WTC11 (cell line): Measurements from ENCODE around the gene KLHL18. TPM values are rescaled to one million over a fixed set of nuclear protein-coding genes. Genes with fewer than 3 reads are reported as not detected.
"Not testable (repeated sequence)": the region's sequence is repeated elsewhere in the genome, so short reads cannot be mapped to it uniquely, and the experiment has no call there.

Experiments
- ATAC-seq: fragments of 200-7000 bp; cut with Tn5 transposase; 2 replicates; pipeline ENCODE4 v1.10.0; 2021; ENCODE audit warnings: mild to moderate bottlenecking, moderate library complexity
- CTCF ChIA-PET: fragments of 300-600 bp; sonication (Branson Sonifier 250); formaldehyde crosslinking; loops from one replicate; lab custom pipeline; 2021; ENCODE audit warnings: antibody characterized with exemption; lab: Charles Lee
- POLR2A ChIA-PET: fragments of 350-600 bp; sonication (Branson Sonifier 250); formaldehyde crosslinking; loops from one replicate; lab custom pipeline; 2021; ENCODE audit warnings: antibody characterized with exemption; lab: Charles Lee
- DNase-seq: peaks from one replicate; pipeline ENCODE4 v3.0.0; 2021; ENCODE audit warnings: low spot score
- H3K27ac Mint-ChIP-seq: 2 replicates; pipeline ENCODE4 v1.8.0; 2021; ENCODE audit warnings: mixed read lengths
- H3K27me3 Mint-ChIP-seq: 2 replicates; pipeline ENCODE4 v1.8.0; 2021; ENCODE audit warnings: low read depth, mild to moderate bottlenecking, moderate library complexity, mixed read lengths
- H3K36me3 Mint-ChIP-seq: 2 replicates; pipeline ENCODE4 v1.8.0; 2021; ENCODE audit warnings: mixed read lengths
- H3K4me1 Mint-ChIP-seq: 2 replicates; pipeline ENCODE4 v1.8.0; 2022; ENCODE audit warnings: mixed read lengths
- H3K4me3 Mint-ChIP-seq: 2 replicates; pipeline ENCODE4 v1.8.0; 2021; ENCODE audit warnings: mild to moderate bottlenecking, moderate library complexity, mixed read lengths
- H3K9me3 Mint-ChIP-seq: 2 replicates; pipeline ENCODE4 v1.8.0; 2021; ENCODE audit warnings: mixed read lengths
- CDX4 ChIP-seq: fragments of 250-450 bp; sonication (Bioruptor Pico); IDR thresholded peaks from 2 replicates; pipeline ENCODE4 v1.9.0; 2021; ENCODE audit warnings: moderate library complexity, mild to moderate bottlenecking, inconsistent platforms, borderline replicate concordance
- CREB1 ChIP-seq: sonication (generic); formaldehyde crosslinking; IDR thresholded peaks from 2 replicates; pipeline ENCODE4 v1.8.0; 2023; ENCODE audit warnings: mild to moderate bottlenecking, missing genetic modification reagents
- IRF1 ChIP-seq: sonication (generic); formaldehyde crosslinking; IDR thresholded peaks from 2 replicates; pipeline ENCODE4 v1.8.0; 2023; ENCODE audit warnings: missing genetic modification reagents
- JAZF1 ChIP-seq: fragments of 250-450 bp; sonication (Bioruptor Pico); IDR thresholded peaks from 2 replicates; pipeline ENCODE4 v1.9.0; 2021; ENCODE audit warnings: moderate library complexity, mild to moderate bottlenecking, inconsistent platforms
- JUN ChIP-seq: sonication (generic); formaldehyde crosslinking; IDR thresholded peaks from 2 replicates; pipeline ENCODE4 v1.8.0; 2023; ENCODE audit warnings: mild to moderate bottlenecking, missing genetic modification reagents
- MXD4 ChIP-seq: fragments of 250-450 bp; sonication (Bioruptor Pico); IDR thresholded peaks from 2 replicates; pipeline ENCODE4 v1.8.0; 2021; ENCODE audit warnings: mild to moderate bottlenecking, moderate library complexity, borderline replicate concordance
- NFE2L1 ChIP-seq: sonication (generic); formaldehyde crosslinking; IDR thresholded peaks from 2 replicates; pipeline ENCODE4 v1.8.1; 2023; ENCODE audit warnings: missing genetic modification reagents
- OVOL2 ChIP-seq: fragments of 250-450 bp; sonication (Bioruptor Pico); IDR thresholded peaks from 2 replicates; pipeline ENCODE4 v1.9.0; 2021; ENCODE audit warnings: mild to moderate bottlenecking, borderline replicate concordance
- SMAD4 ChIP-seq: sonication (generic); formaldehyde crosslinking; IDR thresholded peaks from 2 replicates; pipeline ENCODE4 v1.8.0; 2022; ENCODE audit warnings: mild to moderate bottlenecking, missing genetic modification reagents
- SOX15 ChIP-seq: fragments of 250-450 bp; sonication (Bioruptor Pico); IDR thresholded peaks from 2 replicates; pipeline ENCODE4 v1.9.0; 2021; ENCODE audit warnings: mild to moderate bottlenecking
- total RNA-seq: library from RNA; stranded (reverse); gene quantifications from 3 replicates; pipeline ENCODE4 v1.2.3, GENCODE V29; 2021
- TF ChIP-seq, protein P1 (sequence below): sonication (generic); formaldehyde crosslinking; IDR thresholded peaks from 2 replicates; pipeline ENCODE4 v1.8.1; 2023; ENCODE audit warnings: mild to moderate bottlenecking, missing genetic modification reagents
- TF ChIP-seq, protein P2 (sequence below): sonication (generic); formaldehyde crosslinking; IDR thresholded peaks from 2 replicates; pipeline ENCODE4 v1.8.0; 2022; ENCODE audit warnings: mild to moderate bottlenecking, missing genetic modification reagents
- TF ChIP-seq, protein P3 (sequence below): fragments of 250-450 bp; sonication (Bioruptor Pico); IDR thresholded peaks from 2 replicates; pipeline ENCODE4 v1.9.0; 2021; ENCODE audit warnings: mild to moderate bottlenecking
- TF ChIP-seq, protein P4 (sequence below): sonication (generic); formaldehyde crosslinking; IDR thresholded peaks from 2 replicates; pipeline ENCODE4 v1.8.1; 2023; ENCODE audit warnings: mild to moderate bottlenecking, missing genetic modification reagents, moderate library complexity
- TF ChIP-seq, protein P5 (sequence below): sonication (generic); formaldehyde crosslinking; conservative IDR thresholded peaks from 2 replicates; pipeline ENCODE4 v1.8.1; 2022; ENCODE audit warnings: mild to moderate bottlenecking, missing genetic modification reagents
- TF ChIP-seq, protein P6 (sequence below): sonication (generic); formaldehyde crosslinking; IDR thresholded peaks from 2 replicates; pipeline ENCODE4 v1.8.1; 2022; ENCODE audit warnings: low read depth, mild to moderate bottlenecking, moderate library complexity, missing genetic modification reagents, borderline replicate concordance

KLHL18 gene
- total RNA-seq, 1 experiment from 2014 or later: 28.4 TPM

GRCh38 chr3:47247131-47248064 lies 35.3 kb upstream of the KLHL18 start (continued):
- TF ChIP-seq, protein P1, sequence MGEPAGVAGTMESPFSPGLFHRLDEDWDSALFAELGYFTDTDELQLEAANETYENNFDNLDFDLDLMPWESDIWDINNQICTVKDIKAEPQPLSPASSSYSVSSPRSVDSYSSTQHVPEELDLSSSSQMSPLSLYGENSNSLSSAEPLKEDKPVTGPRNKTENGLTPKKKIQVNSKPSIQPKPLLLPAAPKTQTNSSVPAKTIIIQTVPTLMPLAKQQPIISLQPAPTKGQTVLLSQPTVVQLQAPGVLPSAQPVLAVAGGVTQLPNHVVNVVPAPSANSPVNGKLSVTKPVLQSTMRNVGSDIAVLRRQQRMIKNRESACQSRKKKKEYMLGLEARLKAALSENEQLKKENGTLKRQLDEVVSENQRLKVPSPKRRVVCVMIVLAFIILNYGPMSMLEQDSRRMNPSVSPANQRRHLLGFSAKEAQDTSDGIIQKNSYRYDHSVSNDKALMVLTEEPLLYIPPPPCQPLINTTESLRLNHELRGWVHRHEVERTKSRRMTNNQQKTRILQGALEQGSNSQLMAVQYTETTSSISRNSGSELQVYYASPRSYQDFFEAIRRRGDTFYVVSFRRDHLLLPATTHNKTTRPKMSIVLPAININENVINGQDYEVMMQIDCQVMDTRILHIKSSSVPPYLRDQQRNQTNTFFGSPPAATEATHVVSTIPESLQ (CRISPR knock-in tag): no peak
- TF ChIP-seq JUN (CRISPR knock-in tag) (no peak), SMAD4 (no peak), CDX4 (no peak)
- TF ChIP-seq, protein P2, sequence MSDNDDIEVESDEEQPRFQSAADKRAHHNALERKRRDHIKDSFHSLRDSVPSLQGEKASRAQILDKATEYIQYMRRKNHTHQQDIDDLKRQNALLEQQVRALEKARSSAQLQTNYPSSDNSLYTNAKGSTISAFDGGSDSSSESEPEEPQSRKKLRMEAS: no peak

- no peaks in the 10 kb centered on the region for H3K36me3 Mint-ChIP-seq
- H3K4me3 Mint-ChIP-seq: no peak overlapping the region
- H3K9me3 Mint-ChIP-seq: no peaks in the 10 kb centered on the region
- H3K4me1 Mint-ChIP-seq: peaks cover 4% of the 10 kb centered on the region
- ChIA-PET CTCF (interaction anchor here (0.6 to 2.0 kb wide), 15 partner anchors 9 to 171 kb away, joined by 3 to 11 read pairs (median 3); no protein-coding TSS in a partner anchor), POLR2A (no interaction called here)
- ATAC-seq (peak; percentile 78), DNase-seq (peak; percentile 44)
- no peaks in the 10 kb centered on the region for H3K27me3 Mint-ChIP-seq
- TF ChIP-seq NFE2L1 (CRISPR knock-in tag): no peak
- TF ChIP-seq, protein P3, sequence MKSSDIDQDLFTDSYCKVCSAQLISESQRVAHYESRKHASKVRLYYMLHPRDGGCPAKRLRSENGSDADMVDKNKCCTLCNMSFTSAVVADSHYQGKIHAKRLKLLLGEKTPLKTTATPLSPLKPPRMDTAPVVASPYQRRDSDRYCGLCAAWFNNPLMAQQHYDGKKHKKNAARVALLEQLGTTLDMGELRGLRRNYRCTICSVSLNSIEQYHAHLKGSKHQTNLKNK: no peak
- TF ChIP-seq JAZF1 (CRISPR knock-in tag): no peak
- TF ChIP-seq, protein P4, sequence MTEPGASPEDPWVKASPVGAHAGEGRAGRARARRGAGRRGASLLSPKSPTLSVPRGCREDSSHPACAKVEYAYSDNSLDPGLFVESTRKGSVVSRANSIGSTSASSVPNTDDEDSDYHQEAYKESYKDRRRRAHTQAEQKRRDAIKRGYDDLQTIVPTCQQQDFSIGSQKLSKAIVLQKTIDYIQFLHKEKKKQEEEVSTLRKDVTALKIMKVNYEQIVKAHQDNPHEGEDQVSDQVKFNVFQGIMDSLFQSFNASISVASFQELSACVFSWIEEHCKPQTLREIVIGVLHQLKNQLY (CRISPR knock-in tag): no peak
- TF ChIP-seq, protein P5, sequence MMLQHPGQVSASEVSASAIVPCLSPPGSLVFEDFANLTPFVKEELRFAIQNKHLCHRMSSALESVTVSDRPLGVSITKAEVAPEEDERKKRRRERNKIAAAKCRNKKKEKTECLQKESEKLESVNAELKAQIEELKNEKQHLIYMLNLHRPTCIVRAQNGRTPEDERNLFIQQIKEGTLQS: no peak
- no peak for TF ChIP-seq SOX15
- no peak overlapping the region for H3K27ac Mint-ChIP-seq
Observed at GRCh38 chr3:47250309-47251060, 32.3 kb upstream of the KLHL18 start.

GRCh38 chr3:47251085-47251484 lies 31.7 kb upstream of the KLHL18 start:
- POLR2A ChIA-PET, ATAC-seq, H3K4me3 Mint-ChIP-seq, H3K9me3 Mint-ChIP-seq, H3K36me3 Mint-ChIP-seq, H3K4me1 Mint-ChIP-seq, H3K27ac Mint-ChIP-seq, H3K27me3 Mint-ChIP-seq, DNase-seq: not testable (repeated sequence)
- CTCF ChIA-PET: interaction anchor here (0.9 to 2.0 kb wide), 12 partner anchors 10 to 170 kb away, joined by 3 to 11 read pairs (median 3); no protein-coding TSS in a partner anchor

- Mint-ChIP-seq H3K4me3 (no peak overlapping the region), H3K9me3 (no peaks in the 10 kb centered on the region), H3K27me3 (no peaks in the 10 kb centered on the region)
- CTCF ChIA-PET: interaction anchor here (0.9 to 2.0 kb wide), 3 partner anchors 73 to 120 kb away, joined by 3 to 11 read pairs (median 5); no protein-coding TSS in a partner anchor
- no peak for TF ChIP-seq MXD4 (CRISPR knock-in tag)
- TF ChIP-seq CREB1 (CRISPR knock-in tag): no peak
- TF ChIP-seq OVOL2: no peak
- no peak for TF ChIP-seq IRF1 (CRISPR knock-in tag)
- TF ChIP-seq, protein P6, sequence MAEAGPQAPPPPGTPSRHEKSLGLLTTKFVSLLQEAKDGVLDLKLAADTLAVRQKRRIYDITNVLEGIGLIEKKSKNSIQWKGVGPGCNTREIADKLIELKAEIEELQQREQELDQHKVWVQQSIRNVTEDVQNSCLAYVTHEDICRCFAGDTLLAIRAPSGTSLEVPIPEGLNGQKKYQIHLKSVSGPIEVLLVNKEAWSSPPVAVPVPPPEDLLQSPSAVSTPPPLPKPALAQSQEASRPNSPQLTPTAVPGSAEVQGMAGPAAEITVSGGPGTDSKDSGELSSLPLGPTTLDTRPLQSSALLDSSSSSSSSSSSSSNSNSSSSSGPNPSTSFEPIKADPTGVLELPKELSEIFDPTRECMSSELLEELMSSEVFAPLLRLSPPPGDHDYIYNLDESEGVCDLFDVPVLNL (CRISPR knock-in tag): no peak
- TF ChIP-seq, all 79 proteins: peak for 0
- ATAC-seq (no peak), DNase-seq (no peak)
- Mint-ChIP-seq H3K36me3 (no peaks in the 10 kb centered on the region), H3K4me1 (peaks cover 4% of the 10 kb centered on the region), H3K27ac (no peak overlapping the region)
- POLR2A ChIA-PET: no interaction called here
Observed at GRCh38 chr3:47251689-47252088, 31.1 kb upstream of the KLHL18 start.

DNA sequence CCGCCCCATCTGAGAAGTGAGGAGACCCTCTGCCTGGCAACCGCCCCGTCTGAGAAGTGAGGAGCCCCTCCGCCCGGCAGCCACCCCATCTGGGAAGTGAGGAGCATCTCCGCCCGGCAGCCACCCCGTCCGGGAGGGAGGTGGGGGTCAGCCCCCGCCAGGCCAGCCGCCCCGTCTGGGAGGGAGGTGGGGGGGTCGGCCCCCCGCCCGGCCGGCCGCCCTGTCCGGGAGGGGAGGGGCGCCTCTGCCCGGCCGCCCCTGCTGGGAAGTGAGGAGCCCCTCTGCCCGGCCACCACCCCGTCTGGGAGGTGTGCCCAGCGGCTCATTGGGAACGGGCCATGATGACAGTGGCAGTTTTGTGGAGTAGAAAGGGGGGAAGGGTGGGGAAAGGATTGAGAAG lies 26.4 kb upstream of the KLHL18 start:
- POLR2A ChIA-PET, H3K27ac Mint-ChIP-seq, H3K27me3 Mint-ChIP-seq, DNase-seq, H3K9me3 Mint-ChIP-seq, ATAC-seq, H3K4me3 Mint-ChIP-seq, H3K36me3 Mint-ChIP-seq, CTCF ChIA-PET: not testable (repeated sequence)
- H3K4me1 Mint-ChIP-seq: peaks cover 11% of the 10 kb centered on the region
